Body of pancreas (tissue), 4 donors: ENCODE results near the gene NTHL1.

Experiments used
- POLR2A ChIP-seq, 3 donors: fragments of 450-650 bp; IDR thresholded peaks; one replicate each; pipeline ENCODE4 v1.6.1; 2016; ENCODE audit warnings: antibody characterized with exemption in 3 of 3, mild to moderate bottlenecking in 2 of 3
- TF ChIP-seq, protein P1 (sequence below), 7 experiments: fragments of 450-650 bp in 4 of 7; fragments of 200-600 bp in 3 of 7; sonication (generic) in 3 of 7; IDR thresholded peaks; one replicate each; pipeline ENCODE4 v1.5.1; 2016 to 2019; ENCODE audit warnings: antibody characterized with exemption in 7 of 7

DNA sequence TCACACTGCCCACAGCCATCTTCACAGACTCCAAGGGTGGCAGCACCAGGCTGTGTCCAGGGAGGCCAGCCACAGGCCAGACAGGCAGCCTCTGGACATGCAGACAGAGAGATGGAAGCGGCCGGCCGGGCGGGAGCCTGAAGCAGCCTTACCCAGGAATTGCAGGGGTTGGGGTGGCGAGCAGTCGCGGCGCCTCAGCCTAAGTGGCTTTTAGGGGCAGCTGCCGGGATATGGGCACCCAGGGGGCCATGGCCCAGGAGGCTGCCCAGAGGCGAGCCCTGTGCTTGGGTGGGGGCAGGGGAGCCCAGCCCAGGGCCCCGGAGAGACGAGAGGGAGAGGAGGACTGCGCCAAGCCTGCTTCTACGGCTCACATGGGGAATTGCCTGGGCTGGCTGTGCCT, 22.4 kb downstream of the NTHL1 start:
- TF ChIP-seq, protein P1, sequence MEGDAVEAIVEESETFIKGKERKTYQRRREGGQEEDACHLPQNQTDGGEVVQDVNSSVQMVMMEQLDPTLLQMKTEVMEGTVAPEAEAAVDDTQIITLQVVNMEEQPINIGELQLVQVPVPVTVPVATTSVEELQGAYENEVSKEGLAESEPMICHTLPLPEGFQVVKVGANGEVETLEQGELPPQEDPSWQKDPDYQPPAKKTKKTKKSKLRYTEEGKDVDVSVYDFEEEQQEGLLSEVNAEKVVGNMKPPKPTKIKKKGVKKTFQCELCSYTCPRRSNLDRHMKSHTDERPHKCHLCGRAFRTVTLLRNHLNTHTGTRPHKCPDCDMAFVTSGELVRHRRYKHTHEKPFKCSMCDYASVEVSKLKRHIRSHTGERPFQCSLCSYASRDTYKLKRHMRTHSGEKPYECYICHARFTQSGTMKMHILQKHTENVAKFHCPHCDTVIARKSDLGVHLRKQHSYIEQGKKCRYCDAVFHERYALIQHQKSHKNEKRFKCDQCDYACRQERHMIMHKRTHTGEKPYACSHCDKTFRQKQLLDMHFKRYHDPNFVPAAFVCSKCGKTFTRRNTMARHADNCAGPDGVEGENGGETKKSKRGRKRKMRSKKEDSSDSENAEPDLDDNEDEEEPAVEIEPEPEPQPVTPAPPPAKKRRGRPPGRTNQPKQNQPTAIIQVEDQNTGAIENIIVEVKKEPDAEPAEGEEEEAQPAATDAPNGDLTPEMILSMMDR (IDR thresholded peaks at IDR 0.05): no peak
- no peak for TF ChIP-seq POLR2A (IDR thresholded peaks at IDR 0.05)
